ENCODE data around the gene BFSP2.

BFSP2 gene

GRCh38 chr3:133455281-133455680 lies 55.4 kb downstream of the BFSP2 start:
- POLR2A ChIA-PET, result no interaction called here
- TF ChIP-seq CTCF (IDR thresholded peaks at IDR 0.05; ENCODE audit: control extremely low read depth, extremely low read depth, low read depth, missing control alignments), result no peak
- no peak for DNase-seq (ENCODE audit: extremely low spot score)
- CTCF ChIA-PET, result interaction anchor here (1.2 to 19.5 kb wide), 4 partner anchors 8 to 123 kb away, joined by 3 to 240 read pairs (median 4); no protein-coding TSS in a partner anchor

- ChIA-PET POLR2A (no interaction called here), CTCF (interaction anchor here (1.0 to 19.5 kb wide), 6 partner anchors 7 to 730 kb away, joined by 3 to 240 read pairs (median 4); partner anchors contain the start of gene CDV3)
- DNase-seq (ENCODE audit: extremely low spot score), result no peak
- TF ChIP-seq CTCF (IDR thresholded peaks at IDR 0.05; ENCODE audit: control extremely low read depth, extremely low read depth, low read depth, missing control alignments), result no peak
These were observed 56.1 kb downstream of the BFSP2 start for GRCh38 chr3:133455960-133456359.

GRCh38 chr3:133457025-133457424 lies 57.2 kb downstream of the BFSP2 start:
- ChIA-PET CTCF (interaction anchor here (0.7 to 19.5 kb wide), 9 partner anchors 8 to 731 kb away, joined by 3 to 240 read pairs (median 3); partner anchors contain the start of gene CDV3), POLR2A (no interaction called here)
- no peak for DNase-seq (ENCODE audit: extremely low spot score)
- TF ChIP-seq CTCF (IDR thresholded peaks at IDR 0.05; ENCODE audit: control extremely low read depth, extremely low read depth, low read depth, missing control alignments), result no peak

- no peak for DNase-seq (ENCODE audit: extremely low spot score)
- POLR2A ChIA-PET, result no interaction called here
- CTCF ChIA-PET, result interaction anchor here (0.7 to 19.5 kb wide), 7 partner anchors 9 to 116 kb away, joined by 3 to 240 read pairs (median 3); partner anchors contain the start of gene CDV3
- TF ChIP-seq CTCF (IDR thresholded peaks at IDR 0.05; ENCODE audit: control extremely low read depth, extremely low read depth, low read depth, missing control alignments), result no peak
These were observed 57.7 kb downstream of the BFSP2 start for GRCh38 chr3:133457465-133458067.

- no peak for DNase-seq (ENCODE audit: extremely low spot score)
- CTCF ChIA-PET, result interaction anchor here (0.8 to 19.5 kb wide), 6 partner anchors 9 to 35 kb away, joined by 3 to 240 read pairs (median 3); no protein-coding TSS in a partner anchor
- no peak for TF ChIP-seq CTCF (IDR thresholded peaks at IDR 0.05; ENCODE audit: control extremely low read depth, extremely low read depth, low read depth, missing control alignments)
- POLR2A ChIA-PET, result no interaction called here
These were observed 59.5 kb downstream of the BFSP2 start for GRCh38 chr3:133459400-133459799.

- no peak for TF ChIP-seq CTCF (IDR thresholded peaks at IDR 0.05; ENCODE audit: control extremely low read depth, extremely low read depth, low read depth, missing control alignments)
- no peak for DNase-seq (ENCODE audit: extremely low spot score)
- POLR2A ChIA-PET, result no interaction called here
- CTCF ChIA-PET, result interaction anchor here (1.1 to 19.5 kb wide), 2 partner anchors 9 to 36 kb away, joined by 4 to 240 read pairs; no protein-coding TSS in a partner anchor
These were observed 61.0 kb downstream of the BFSP2 start for GRCh38 chr3:133460809-133461208.
